OCI-LY3 (cell line): ENCODE results near the gene APELA.

Experiments used
- EZH2phosphoT487 ChIP-seq: fragments of 200-600 bp; shearing (Covaris generic); IDR thresholded peaks from 2 replicates; pipeline ENCODE4 v1.6.1; 2018; ENCODE audit warnings: antibody characterized with exemption, mixed run types, low read depth
- TF ChIP-seq, protein P1 (sequence below): fragments of 200-600, 300-600 bp; sonication (generic); IDR thresholded peaks from 2 replicates; pipeline ENCODE4 v1.5.1; 2014; ENCODE audit warnings: antibody characterized with exemption, low read length, low read depth

DNA sequence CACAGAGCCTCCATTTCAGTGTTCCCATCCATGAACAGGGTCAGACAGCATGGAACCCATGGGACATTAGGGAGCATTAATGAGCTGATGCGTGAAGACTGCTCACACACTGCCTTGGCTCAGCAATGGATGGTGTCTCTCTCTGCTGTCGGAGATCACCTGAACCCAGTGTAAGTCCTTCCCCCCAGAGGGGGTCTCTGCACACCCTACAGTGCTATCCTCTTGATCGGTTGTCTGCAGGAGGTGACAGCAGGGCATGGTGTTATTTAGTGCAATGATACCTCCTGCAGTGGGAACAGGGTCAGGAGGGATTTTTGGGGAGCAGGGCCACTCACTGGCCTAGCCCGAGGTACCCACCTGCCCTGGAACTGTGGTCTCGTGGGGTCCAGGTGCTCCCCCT, 25.6 kb downstream of the APELA start:
- TF ChIP-seq, protein P1, sequence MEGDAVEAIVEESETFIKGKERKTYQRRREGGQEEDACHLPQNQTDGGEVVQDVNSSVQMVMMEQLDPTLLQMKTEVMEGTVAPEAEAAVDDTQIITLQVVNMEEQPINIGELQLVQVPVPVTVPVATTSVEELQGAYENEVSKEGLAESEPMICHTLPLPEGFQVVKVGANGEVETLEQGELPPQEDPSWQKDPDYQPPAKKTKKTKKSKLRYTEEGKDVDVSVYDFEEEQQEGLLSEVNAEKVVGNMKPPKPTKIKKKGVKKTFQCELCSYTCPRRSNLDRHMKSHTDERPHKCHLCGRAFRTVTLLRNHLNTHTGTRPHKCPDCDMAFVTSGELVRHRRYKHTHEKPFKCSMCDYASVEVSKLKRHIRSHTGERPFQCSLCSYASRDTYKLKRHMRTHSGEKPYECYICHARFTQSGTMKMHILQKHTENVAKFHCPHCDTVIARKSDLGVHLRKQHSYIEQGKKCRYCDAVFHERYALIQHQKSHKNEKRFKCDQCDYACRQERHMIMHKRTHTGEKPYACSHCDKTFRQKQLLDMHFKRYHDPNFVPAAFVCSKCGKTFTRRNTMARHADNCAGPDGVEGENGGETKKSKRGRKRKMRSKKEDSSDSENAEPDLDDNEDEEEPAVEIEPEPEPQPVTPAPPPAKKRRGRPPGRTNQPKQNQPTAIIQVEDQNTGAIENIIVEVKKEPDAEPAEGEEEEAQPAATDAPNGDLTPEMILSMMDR, result no peak
- TF ChIP-seq EZH2phosphoT487, result no peak
